Nephron progenitor cell (in vitro differentiated cells): ENCODE results near the gene TSHZ2.
A peak's percentile ranks its signal among the peaks of the same experiment; 100 is the strongest.

Experiments used
- DNase-seq: peaks from one replicate; pipeline ENCODE4 v3.0.0; 2021
- H3K27ac Mint-ChIP-seq: 2 replicates; pipeline ENCODE4 v1.8.0; 2021; ENCODE audit warnings: mild to moderate bottlenecking, moderate library complexity, mixed read lengths
- H3K27me3 Mint-ChIP-seq: 2 replicates; pipeline ENCODE4 v1.8.0; 2021; ENCODE audit warnings: mild to moderate bottlenecking, low read depth, mixed read lengths; ENCODE audit not compliant: poor library complexity
- H3K36me3 Mint-ChIP-seq: 2 replicates; pipeline ENCODE4 v1.8.0; 2021; ENCODE audit warnings: low read depth, mixed read lengths
- H3K4me1 Mint-ChIP-seq: 2 replicates; pipeline ENCODE4 v1.8.0; 2021; ENCODE audit warnings: mixed read lengths
- H3K4me3 Mint-ChIP-seq: 2 replicates; pipeline ENCODE4 v1.8.0; 2021; ENCODE audit warnings: mild to moderate bottlenecking, moderate library complexity, mixed read lengths
- H3K9me3 Mint-ChIP-seq: 2 replicates; pipeline ENCODE4 v1.8.0; 2021; ENCODE audit warnings: mild to moderate bottlenecking, moderate library complexity, mixed read lengths
- CTCF ChIP-seq: fragments of 200-600 bp; sonication (generic); IDR thresholded peaks from 2 replicates; pipeline ENCODE4 v1.5.0; 2021; ENCODE audit warnings: antibody characterized with exemption

TSHZ2 gene

GRCh38 chr20:53390770-53391169 is 418.6 kb downstream of the TSHZ2 start:
- DNase-seq = no peak
- H3K4me1 Mint-ChIP-seq = peaks cover 30% of the 10 kb centered on the region
- H3K27me3 Mint-ChIP-seq = no peaks in the 10 kb centered on the region
- peaks cover 7% of the 10 kb centered on the region for H3K9me3 Mint-ChIP-seq
- H3K27ac Mint-ChIP-seq = no peak overlapping the region
- H3K4me3 Mint-ChIP-seq = no peak overlapping the region
- peaks cover 26% of the 10 kb centered on the region for H3K36me3 Mint-ChIP-seq
- TF ChIP-seq CTCF = no peak

GRCh38 chr20:53394433-53394832 is 422.3 kb downstream of the TSHZ2 start:
- Mint-ChIP-seq H3K4me3 (no peak overlapping the region), H3K27ac (peak overlapping the region; percentile 40), H3K27me3 (peaks cover 4% of the 10 kb centered on the region), H3K4me1 (peaks cover 8% of the 10 kb centered on the region), H3K9me3 (peaks cover 8% of the 10 kb centered on the region), H3K36me3 (peaks cover 16% of the 10 kb centered on the region)
- no peak for TF ChIP-seq CTCF
- DNase-seq = no peak

GRCh38 chr20:53395188-53395923 is 423.2 kb downstream of the TSHZ2 start:
- TF ChIP-seq CTCF = no peak
- H3K27me3 Mint-ChIP-seq = peaks cover 5% of the 10 kb centered on the region
- peaks cover 8% of the 10 kb centered on the region for H3K9me3 Mint-ChIP-seq
- DNase-seq = no peak
- H3K4me3 Mint-ChIP-seq = no peak overlapping the region
- H3K4me1 Mint-ChIP-seq = peaks cover 8% of the 10 kb centered on the region
- no peak overlapping the region for H3K27ac Mint-ChIP-seq
- peaks cover 15% of the 10 kb centered on the region for H3K36me3 Mint-ChIP-seq

GRCh38 chr20:53399083-53399482 is 426.9 kb downstream of the TSHZ2 start:
- H3K4me3 Mint-ChIP-seq = no peak overlapping the region
- DNase-seq = no peak
- peaks cover 8% of the 10 kb centered on the region for H3K4me1 Mint-ChIP-seq
- H3K36me3 Mint-ChIP-seq = peaks cover 18% of the 10 kb centered on the region
- H3K9me3 Mint-ChIP-seq = peaks cover 12% of the 10 kb centered on the region
- peaks cover 5% of the 10 kb centered on the region for H3K27me3 Mint-ChIP-seq
- TF ChIP-seq CTCF = no peak
- no peak overlapping the region for H3K27ac Mint-ChIP-seq

- no peak for DNase-seq
- Mint-ChIP-seq H3K4me3 (no peak overlapping the region), H3K9me3 (peaks cover 12% of the 10 kb centered on the region), H3K4me1 (peaks cover 2% of the 10 kb centered on the region), H3K27me3 (peaks cover 5% of the 10 kb centered on the region), H3K27ac (no peak overlapping the region), H3K36me3 (peaks cover 18% of the 10 kb centered on the region)
- no peak for TF ChIP-seq CTCF
Measured at GRCh38 chr20:53399592-53400335, 427.6 kb downstream of the TSHZ2 start.
